Adipocyte (in vitro differentiated cells): Measurements from ENCODE around the gene GRIP1.

Experiments
- DNase-seq: peaks from one replicate; pipeline ENCODE4 v3.0.0-alpha.2; 2015; ENCODE audit warnings: low read depth
- H3K27me3 ChIP-seq: replicated peaks from 2 replicates; pipeline ENCODE4 v1.7.0; 2013; ENCODE audit warnings: mild to moderate bottlenecking, low read length, moderate library complexity; ENCODE audit not compliant: control insufficient read depth, insufficient read depth
- H3K36me3 ChIP-seq: 2 replicates; pipeline ENCODE4 v1.7.0; 2013; ENCODE audit warnings: low read length, mild to moderate bottlenecking, moderate library complexity; ENCODE audit not compliant: control insufficient read depth, insufficient read depth, severe bottlenecking
- H3K4me1 ChIP-seq: 2 replicates; pipeline ENCODE4 v1.7.0; 2013; ENCODE audit warnings: mild to moderate bottlenecking, low read length, moderate library complexity; ENCODE audit not compliant: control insufficient read depth, insufficient read depth
- H3K4me3 ChIP-seq: 2 replicates; pipeline ENCODE4 v1.7.0; 2013; ENCODE audit warnings: mild to moderate bottlenecking, low read length, moderate library complexity
- H3K9ac ChIP-seq: 2 replicates; pipeline ENCODE4 v1.7.0; 2013; ENCODE audit warnings: mild to moderate bottlenecking, low read length, moderate library complexity
- H3K9me3 ChIP-seq: 2 replicates; pipeline ENCODE4 v1.7.0; 2013; ENCODE audit warnings: mild to moderate bottlenecking, low read length, moderate library complexity; ENCODE audit not compliant: control insufficient read depth

The GRIP1 gene, protein sequence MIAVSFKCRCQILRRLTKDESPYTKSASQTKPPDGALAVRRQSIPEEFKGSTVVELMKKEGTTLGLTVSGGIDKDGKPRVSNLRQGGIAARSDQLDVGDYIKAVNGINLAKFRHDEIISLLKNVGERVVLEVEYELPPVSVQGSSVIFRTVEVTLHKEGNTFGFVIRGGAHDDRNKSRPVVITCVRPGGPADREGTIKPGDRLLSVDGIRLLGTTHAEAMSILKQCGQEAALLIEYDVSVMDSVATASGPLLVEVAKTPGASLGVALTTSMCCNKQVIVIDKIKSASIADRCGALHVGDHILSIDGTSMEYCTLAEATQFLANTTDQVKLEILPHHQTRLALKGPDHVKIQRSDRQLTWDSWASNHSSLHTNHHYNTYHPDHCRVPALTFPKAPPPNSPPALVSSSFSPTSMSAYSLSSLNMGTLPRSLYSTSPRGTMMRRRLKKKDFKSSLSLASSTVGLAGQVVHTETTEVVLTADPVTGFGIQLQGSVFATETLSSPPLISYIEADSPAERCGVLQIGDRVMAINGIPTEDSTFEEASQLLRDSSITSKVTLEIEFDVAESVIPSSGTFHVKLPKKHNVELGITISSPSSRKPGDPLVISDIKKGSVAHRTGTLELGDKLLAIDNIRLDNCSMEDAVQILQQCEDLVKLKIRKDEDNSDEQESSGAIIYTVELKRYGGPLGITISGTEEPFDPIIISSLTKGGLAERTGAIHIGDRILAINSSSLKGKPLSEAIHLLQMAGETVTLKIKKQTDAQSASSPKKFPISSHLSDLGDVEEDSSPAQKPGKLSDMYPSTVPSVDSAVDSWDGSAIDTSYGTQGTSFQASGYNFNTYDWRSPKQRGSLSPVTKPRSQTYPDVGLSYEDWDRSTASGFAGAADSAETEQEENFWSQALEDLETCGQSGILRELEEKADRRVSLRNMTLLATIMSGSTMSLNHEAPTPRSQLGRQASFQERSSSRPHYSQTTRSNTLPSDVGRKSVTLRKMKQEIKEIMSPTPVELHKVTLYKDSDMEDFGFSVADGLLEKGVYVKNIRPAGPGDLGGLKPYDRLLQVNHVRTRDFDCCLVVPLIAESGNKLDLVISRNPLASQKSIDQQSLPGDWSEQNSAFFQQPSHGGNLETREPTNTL

DNA sequence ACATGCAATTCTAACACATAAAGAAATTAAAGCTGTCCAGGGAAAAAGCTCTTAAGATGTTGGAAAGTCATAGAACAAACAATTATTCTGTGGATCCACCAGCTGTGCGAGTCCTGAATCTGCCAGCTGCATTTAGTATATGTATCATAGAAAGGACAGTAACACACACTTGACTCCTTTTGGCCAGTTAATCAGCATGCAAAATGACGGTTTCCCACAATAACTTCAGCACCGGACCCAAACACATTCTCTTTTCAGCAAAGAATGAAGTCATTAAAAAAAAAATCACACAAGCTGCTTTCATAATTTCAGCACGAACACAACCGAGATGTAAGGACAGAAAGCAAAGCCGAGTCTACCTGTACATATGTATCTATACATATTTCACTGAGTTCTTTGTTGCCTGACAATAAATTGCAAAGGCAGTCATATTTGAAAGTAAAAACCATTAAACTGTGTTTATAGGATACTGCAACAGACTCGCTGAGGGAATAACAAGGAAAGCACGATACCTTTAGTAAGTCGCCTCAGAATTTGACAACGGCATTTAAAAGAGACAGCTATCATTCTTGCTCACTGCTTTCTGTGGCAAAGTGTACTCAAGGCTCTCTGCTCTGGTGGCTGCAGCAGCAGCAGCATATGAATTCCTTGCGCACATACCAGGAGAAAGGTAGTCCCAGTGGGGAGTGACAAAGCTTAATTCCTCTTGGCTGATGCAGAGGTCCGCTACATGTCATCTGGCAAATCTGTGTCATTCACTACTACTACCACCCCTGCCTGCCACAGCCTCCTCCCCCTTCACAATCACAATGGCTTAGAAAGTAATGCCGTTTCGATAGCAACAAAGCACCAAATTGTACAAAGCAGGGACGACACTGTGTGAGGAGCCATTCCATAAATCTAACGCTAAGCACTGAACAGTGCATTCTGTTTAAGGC is at the start of gene GRIP1:
Gene GRIP1 (minus strand): TSS at position 739 of the 938 bp plus-strand sequence. CDS start 172 bp downstream, at position 567.
- Histone ChIP-seq H3K27me3 (peaks cover 10% of the 10 kb centered on the region), H3K36me3 (no peaks in the 10 kb centered on the region), H3K4me3 (peak within 1 kb of the TSS; percentile 59), H3K4me1 (peaks cover 15% of the 10 kb centered on the region), H3K9ac (no peak within 1 kb of the TSS), H3K9me3 (no peaks in the 10 kb centered on the region)
- no peak for DNase-seq

DNA sequence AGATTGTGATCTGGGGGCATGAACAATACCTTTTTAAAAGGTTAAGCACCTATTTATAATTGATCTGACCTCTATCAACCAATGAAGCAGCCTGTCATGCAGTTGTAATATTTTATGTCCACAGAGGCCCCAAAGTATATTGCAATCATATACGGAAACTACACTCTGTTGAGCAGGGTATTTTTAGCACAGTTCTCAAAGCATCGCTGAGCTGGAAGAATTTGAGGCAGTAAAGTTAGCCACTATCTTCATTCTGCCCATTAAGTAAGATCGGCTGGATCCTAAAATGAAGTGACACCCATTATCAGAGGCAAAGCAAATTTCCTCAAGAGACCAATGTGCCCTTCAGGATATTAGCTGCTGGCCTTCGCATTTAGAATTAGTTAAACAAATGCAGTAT is 47.7 kb upstream of the GRIP1 start:
- H3K36me3 ChIP-seq = no peaks in the 10 kb centered on the region
- no peak for DNase-seq
- no peak overlapping the region for H3K4me3 ChIP-seq
- peaks cover 5% of the 10 kb centered on the region for H3K27me3 ChIP-seq
- H3K9ac ChIP-seq = no peak overlapping the region
- H3K9me3 ChIP-seq = no peaks in the 10 kb centered on the region
- no peaks in the 10 kb centered on the region for H3K4me1 ChIP-seq

DNA sequence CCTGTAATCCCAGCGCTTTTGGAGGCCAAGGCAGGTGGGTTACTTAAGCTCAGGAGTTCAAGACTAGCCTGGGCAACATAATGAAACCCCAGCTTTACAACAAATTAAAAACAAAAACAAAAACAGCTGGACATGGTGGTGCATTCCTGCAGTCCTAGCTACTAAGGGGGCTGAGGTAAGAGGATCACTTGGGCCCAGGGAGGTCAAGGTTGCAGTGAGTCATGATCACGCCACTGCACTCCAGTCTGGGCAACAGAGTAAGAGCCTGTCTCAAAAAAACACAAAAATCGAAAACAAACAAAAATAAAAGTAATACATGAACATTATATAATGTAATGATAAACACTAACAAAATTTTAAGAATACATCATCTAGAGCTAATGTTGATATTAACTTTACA is 46.2 kb upstream of the GRIP1 start:
- DNase-seq = no peak
- H3K27me3 ChIP-seq = peaks cover 5% of the 10 kb centered on the region
- H3K36me3 ChIP-seq = no peaks in the 10 kb centered on the region
- no peak overlapping the region for H3K9ac ChIP-seq
- H3K4me3 ChIP-seq = no peak overlapping the region
- no peaks in the 10 kb centered on the region for H3K4me1 ChIP-seq
- no peaks in the 10 kb centered on the region for H3K9me3 ChIP-seq

DNA sequence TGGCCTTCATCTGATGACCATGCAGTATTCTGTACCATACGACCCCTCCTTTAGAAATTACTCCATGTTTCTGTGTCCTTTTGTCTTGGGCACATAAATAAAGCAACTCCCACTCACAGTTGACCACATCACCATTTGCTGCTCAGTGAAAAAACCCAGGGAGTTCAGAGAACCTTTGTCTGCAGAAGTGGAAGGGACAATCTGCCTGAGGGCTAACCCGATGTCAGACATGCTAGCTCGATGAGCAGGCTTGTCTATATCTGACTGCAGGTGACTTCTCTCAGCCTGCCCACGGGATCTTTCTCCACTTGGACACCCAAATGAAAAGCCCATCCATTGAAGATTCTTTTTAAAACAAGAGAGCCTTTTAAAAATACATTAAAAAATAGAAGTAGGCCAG is 45.7 kb upstream of the GRIP1 start:
- no peaks in the 10 kb centered on the region for H3K9me3 ChIP-seq
- no peak overlapping the region for H3K4me3 ChIP-seq
- peaks cover 5% of the 10 kb centered on the region for H3K27me3 ChIP-seq
- no peaks in the 10 kb centered on the region for H3K36me3 ChIP-seq
- no peaks in the 10 kb centered on the region for H3K4me1 ChIP-seq
- H3K9ac ChIP-seq = no peak overlapping the region
- no peak for DNase-seq

DNA sequence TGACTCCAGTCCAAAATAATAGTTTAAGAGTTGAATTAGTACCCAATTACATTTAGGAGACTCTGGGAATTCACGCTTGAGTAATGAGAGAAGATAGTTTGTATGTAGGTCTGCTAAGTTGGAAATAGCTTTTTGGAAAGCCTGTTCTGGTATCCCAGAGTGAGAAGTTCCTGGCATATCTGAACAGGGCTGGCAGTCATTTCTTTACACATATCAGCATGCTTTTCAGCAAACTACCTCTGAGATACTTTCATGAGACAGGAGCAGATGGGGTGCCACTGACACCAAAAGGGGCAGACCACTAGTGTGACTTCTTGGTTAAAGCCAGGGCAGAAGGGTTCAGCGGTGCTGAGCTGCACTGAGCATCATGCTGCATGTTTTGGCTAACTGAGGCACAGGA is 45.1 kb upstream of the GRIP1 start:
- H3K9ac ChIP-seq = no peak overlapping the region
- H3K36me3 ChIP-seq = no peaks in the 10 kb centered on the region
- H3K4me3 ChIP-seq = no peak overlapping the region
- H3K9me3 ChIP-seq = no peaks in the 10 kb centered on the region
- no peak for DNase-seq
- peaks cover 5% of the 10 kb centered on the region for H3K27me3 ChIP-seq
- no peaks in the 10 kb centered on the region for H3K4me1 ChIP-seq

DNA sequence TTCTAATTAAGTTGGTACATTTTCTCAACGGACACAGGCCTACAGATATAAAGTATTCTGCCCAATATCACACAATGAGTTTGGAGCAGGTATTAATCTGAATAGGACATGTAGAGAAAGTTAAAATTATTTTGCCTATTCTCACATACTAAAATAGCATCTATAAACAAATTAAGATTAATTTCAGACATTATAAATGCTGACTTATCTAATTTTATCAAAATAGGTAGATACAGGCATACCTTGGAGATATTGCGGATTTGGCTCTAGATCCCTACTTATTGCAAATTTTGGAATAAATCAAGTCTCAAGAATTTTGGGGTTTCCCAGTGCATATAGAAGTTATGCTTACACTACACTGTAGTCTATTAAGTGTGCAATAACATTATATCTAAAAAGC is 41.0 kb upstream of the GRIP1 start:
- Histone ChIP-seq H3K36me3 (no peaks in the 10 kb centered on the region), H3K9me3 (no peaks in the 10 kb centered on the region), H3K4me1 (no peaks in the 10 kb centered on the region), H3K9ac (no peak overlapping the region), H3K4me3 (no peak overlapping the region), H3K27me3 (peaks cover 3% of the 10 kb centered on the region)
- no peak for DNase-seq

DNA sequence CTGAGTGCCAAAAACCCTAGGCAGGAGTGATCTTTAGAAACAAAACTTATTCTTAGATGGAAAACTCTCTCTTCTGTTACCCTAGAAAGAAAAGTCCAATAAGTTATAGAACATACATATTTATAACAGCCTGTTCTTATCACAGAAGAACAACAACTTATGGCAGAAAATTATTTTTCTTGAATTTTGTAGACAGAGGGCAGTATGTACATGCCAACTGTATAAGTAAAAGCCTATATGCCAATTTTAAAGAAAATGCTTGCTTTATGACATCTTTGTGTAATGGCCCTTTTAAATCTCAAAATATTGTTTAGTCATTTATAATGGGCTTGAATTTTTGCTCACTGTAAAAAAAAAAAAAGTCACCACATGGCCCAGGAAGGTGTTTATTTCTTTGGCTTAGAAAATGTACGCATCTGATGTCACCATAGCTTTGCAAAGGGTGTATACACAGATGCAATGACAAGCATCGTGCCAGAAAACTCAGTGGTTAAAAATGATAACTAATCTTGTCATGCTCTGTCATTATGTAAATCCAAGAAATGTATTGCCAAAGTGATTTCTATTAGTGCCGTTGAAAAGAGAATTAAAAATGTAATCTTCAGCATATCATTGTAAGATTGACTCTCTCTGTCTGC is 38.3 kb upstream of the GRIP1 start:
- H3K9ac ChIP-seq = no peak overlapping the region

DNA sequence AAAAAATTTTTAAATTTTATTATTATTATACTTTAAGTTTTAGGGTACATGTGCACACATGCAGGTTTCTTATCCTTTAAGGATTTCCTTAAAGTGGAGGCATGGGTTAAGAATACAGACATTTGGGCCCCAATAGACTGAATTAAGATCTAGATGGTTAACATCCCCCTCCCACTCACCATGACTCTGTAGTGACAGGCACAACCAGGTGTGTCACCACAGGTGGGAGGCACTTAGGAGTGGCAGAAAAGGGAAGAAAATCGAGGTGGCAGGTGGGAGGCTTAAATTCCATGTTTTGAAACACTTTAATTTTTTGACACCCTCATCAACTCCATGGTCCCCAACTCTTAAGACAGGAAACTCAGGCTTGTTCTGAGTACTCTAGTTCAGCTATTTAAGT is 37.6 kb upstream of the GRIP1 start:
- no peak overlapping the region for H3K4me3 ChIP-seq
- no peaks in the 10 kb centered on the region for H3K27me3 ChIP-seq
- no peak for DNase-seq
- H3K36me3 ChIP-seq = no peaks in the 10 kb centered on the region
- no peaks in the 10 kb centered on the region for H3K4me1 ChIP-seq
- H3K9ac ChIP-seq = no peak overlapping the region
- H3K9me3 ChIP-seq = no peaks in the 10 kb centered on the region

More for the DNA sequence above, 38.3 kb upstream of the GRIP1 start:
- Histone ChIP-seq H3K27me3 (no peaks in the 10 kb centered on the region), H3K4me1 (no peaks in the 10 kb centered on the region), H3K4me3 (no peak overlapping the region), H3K9me3 (no peaks in the 10 kb centered on the region), H3K36me3 (no peaks in the 10 kb centered on the region)
- no peak for DNase-seq

DNA sequence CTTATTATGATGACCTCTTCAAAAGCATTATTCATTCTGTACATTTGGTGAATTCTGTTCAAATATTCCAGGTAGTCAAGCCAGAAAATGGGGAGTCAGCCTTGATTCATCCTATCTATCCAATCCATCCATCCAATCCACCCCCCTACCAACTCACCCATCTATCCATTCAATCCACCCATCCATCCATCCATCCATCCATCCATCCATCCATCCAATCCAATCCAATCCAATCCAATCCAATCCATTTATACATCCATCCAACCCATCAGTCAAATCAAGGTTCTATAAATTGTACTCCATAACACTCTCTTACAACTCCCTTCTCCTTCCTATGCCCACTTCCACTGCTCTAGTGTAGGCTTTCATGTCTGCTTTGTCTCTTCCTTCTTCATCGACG is 35.8 kb upstream of the GRIP1 start:
- Histone ChIP-seq H3K9me3 (no peaks in the 10 kb centered on the region), H3K4me1 (no peaks in the 10 kb centered on the region), H3K9ac (no peak overlapping the region), H3K27me3 (no peaks in the 10 kb centered on the region), H3K36me3 (no peaks in the 10 kb centered on the region), H3K4me3 (no peak overlapping the region)
- no peak for DNase-seq

DNA sequence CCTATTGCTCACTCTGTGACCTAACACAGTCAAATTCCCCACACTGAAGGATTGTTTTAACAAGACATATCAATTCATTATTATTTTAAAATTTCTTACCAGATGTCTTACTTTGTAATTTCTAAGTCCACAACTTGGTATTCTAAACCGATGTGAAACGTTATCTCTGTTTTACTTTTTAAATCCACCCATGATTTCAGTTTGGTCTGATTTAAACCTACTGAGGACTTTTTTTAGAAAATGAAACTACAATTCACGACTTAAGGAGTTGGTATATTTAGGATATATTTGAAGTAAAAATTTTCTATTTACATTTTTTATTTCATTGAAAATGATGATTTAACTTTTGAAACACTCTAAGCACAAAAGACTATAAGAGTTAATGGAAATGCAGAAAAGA is 35.1 kb upstream of the GRIP1 start:
- no peak overlapping the region for H3K9ac ChIP-seq
- H3K4me3 ChIP-seq = peak overlapping the region; percentile 58
- H3K36me3 ChIP-seq = no peaks in the 10 kb centered on the region
- DNase-seq = no peak
- H3K4me1 ChIP-seq = no peaks in the 10 kb centered on the region
- H3K9me3 ChIP-seq = no peaks in the 10 kb centered on the region
- H3K27me3 ChIP-seq = no peaks in the 10 kb centered on the region
